Measurements from ENCODE around the gene RYR2. TPM values are rescaled to one million over a fixed set of nuclear protein-coding genes. Genes with fewer than 3 reads are reported as not detected.

RYR2 gene
- total and polyA plus RNA-seq, 9 donors: 2.3 to 4.7 (median 3.3) TPM

DNA sequence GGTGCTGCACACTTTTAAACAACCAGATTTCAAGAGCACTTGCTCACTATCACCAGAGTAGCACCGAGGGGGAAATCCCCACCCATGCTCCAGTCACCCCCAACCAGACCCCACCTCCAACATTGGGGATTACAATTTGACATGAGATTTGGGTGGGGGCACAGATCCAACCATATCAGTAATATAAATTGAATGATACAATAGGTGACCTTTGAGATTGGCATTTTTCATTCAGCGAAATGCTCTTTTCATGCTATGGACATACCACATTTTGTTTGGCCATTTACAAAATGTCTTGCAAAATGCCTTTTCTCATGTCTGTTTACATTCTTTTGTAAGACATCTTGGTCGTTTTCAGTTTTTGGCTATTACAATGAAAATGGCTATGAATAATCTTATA is 23.9 kb downstream of the RYR2 start:
- Histone ChIP-seq H3K27me3 (ENCODE audit: control insufficient read depth, insufficient read depth, low read length) (no peaks in the 10 kb centered on the region), H3K36me3 (ENCODE audit: control insufficient read depth, insufficient read depth, low read length) (no peaks in the 10 kb centered on the region), H3K9me3 (replicated peaks; ENCODE audit: control insufficient read depth, low read depth, low read length) (no peaks in the 10 kb centered on the region), H3K4me3 (ENCODE audit: low read length) (no peak overlapping the region), H3K27ac (ENCODE audit: low read length) (no peak overlapping the region), H3K4me1 (ENCODE audit: control insufficient read depth, insufficient read depth, low read length) (no peaks in the 10 kb centered on the region)
- no peak for DNase-seq
- WGBS (ENCODE audit: insufficient coverage): no CpG with 5 or more reads among the region's 3 CpGs

DNA sequence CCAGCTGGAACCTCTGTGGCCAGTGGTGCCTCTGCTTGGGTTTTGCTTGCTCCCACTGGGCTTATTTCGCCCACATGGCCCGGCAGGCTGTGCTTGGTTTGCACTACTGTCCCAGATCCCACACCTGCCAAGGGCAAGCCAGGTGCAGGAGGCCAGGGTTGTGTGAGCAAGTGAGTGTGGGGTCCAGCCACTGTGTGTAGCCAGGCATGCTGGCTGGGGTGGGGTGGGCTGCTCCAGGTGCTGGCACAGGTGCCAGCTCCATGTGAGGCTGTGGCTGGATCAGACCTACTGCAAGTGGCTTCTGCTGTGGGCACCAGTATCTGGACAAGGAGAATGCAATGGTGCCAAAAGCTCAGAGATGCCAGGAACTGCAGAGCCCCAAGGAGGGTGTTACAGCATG is 28.5 kb downstream of the RYR2 start:
- H3K4me1 ChIP-seq (ENCODE audit: control insufficient read depth, insufficient read depth, low read length): no peaks in the 10 kb centered on the region
- no peak overlapping the region for H3K4me3 ChIP-seq (ENCODE audit: low read length)
- 79% methylated on average over 2 of the region's 2 CpGs for WGBS (ENCODE audit: insufficient coverage)
- H3K9me3 ChIP-seq (replicated peaks; ENCODE audit: control insufficient read depth, low read depth, low read length): no peaks in the 10 kb centered on the region
- H3K36me3 ChIP-seq (ENCODE audit: control insufficient read depth, insufficient read depth, low read length): no peaks in the 10 kb centered on the region
- no peaks in the 10 kb centered on the region for H3K27me3 ChIP-seq (ENCODE audit: control insufficient read depth, insufficient read depth, low read length)
- no peak overlapping the region for H3K27ac ChIP-seq (ENCODE audit: low read length)
- no peak for DNase-seq

DNA sequence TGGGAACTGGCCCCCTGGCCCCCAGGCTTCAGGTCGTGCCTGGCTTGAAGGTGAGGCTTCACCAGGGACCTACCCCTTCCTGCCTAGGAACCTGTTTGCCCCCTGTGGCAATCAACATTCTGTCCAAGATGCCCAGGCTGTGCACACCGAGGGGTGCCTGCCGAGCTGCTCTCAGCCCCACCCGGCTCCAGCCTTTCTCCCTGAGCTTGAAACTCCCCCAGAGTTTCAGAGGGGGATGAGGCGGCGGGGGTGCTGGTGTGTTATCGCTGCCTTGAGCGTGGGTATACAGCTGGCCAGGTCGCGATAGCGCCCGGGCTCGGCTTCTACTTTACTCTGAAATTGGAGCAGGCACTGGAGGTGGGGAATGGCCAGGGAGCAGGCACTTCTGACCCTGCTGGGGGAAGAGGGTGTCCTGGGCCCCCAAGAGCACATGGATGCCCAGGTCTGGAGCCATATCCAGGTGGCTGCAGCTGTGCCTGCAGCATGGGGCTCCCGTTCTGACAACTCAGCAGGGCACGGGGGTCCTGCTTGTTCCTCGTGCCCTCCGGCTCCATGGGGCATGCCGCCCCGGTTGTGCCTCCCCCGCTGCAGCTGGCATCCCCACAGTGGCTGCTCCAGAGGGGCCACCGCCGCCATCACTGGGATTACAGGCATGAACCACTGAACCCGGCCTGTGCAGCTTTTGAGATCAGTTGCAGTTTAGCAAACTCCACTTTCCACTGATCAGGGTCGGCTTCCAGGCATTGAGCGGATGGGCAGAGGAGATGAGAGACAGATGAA is 29.8 kb downstream of the RYR2 start:
- no peak overlapping the region for H3K4me3 ChIP-seq (ENCODE audit: low read length)
- no peaks in the 10 kb centered on the region for H3K9me3 ChIP-seq (replicated peaks; ENCODE audit: control insufficient read depth, low read depth, low read length)
- no peak overlapping the region for H3K27ac ChIP-seq (ENCODE audit: low read length)
- no peaks in the 10 kb centered on the region for H3K36me3 ChIP-seq (ENCODE audit: control insufficient read depth, insufficient read depth, low read length)
- no peaks in the 10 kb centered on the region for H3K27me3 ChIP-seq (ENCODE audit: control insufficient read depth, insufficient read depth, low read length)
- no peaks in the 10 kb centered on the region for H3K4me1 ChIP-seq (ENCODE audit: control insufficient read depth, insufficient read depth, low read length)
- DNase-seq: no peak
- 73% methylated on average over 22 of the region's 25 CpGs for WGBS (ENCODE audit: insufficient coverage)

DNA sequence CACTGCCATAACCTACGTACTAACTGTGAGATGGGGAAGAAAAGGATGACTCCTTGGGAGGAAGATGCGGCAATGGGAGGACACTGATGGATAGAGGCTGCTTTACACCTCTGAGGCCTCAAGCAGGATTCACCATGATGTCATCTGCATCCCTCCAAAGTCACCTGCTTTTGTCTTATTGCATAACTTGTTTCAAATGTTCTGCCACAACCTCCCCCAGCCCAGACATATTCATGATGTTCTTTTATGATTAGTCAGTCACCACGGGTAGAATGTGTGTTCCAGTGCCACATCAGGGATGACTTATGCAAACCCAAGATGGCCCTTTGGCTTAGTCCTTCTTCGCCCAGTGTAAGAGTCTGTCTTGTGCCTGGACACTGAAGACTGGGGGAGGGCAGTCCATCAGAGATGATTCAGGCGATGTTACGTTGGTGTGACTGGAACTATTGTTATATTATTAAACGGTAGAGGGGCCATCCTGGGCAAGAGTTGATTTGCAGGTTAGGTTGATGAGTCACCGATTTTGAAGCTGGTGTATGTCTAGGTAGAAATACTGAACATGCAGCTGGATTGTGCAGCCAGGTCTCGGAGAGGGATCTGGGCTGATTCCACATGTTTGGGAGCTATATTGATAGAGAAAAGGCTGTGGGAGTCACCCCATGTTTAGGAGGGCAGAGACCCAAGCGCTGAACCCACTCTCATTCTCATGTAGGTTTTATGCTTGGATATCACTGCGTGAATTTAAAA is 32.6 kb downstream of the RYR2 start:
- Histone ChIP-seq H3K4me3 (ENCODE audit: low read length) (no peak overlapping the region), H3K36me3 (ENCODE audit: control insufficient read depth, insufficient read depth, low read length) (no peaks in the 10 kb centered on the region), H3K9me3 (replicated peaks; ENCODE audit: control insufficient read depth, low read depth, low read length) (no peaks in the 10 kb centered on the region), H3K4me1 (ENCODE audit: control insufficient read depth, insufficient read depth, low read length) (no peaks in the 10 kb centered on the region), H3K27ac (ENCODE audit: low read length) (no peak overlapping the region), H3K27me3 (ENCODE audit: control insufficient read depth, insufficient read depth, low read length) (no peaks in the 10 kb centered on the region)
- no peak for DNase-seq
- WGBS (ENCODE audit: insufficient coverage): 85% methylated on average over 9 of the region's 11 CpGs

DNA sequence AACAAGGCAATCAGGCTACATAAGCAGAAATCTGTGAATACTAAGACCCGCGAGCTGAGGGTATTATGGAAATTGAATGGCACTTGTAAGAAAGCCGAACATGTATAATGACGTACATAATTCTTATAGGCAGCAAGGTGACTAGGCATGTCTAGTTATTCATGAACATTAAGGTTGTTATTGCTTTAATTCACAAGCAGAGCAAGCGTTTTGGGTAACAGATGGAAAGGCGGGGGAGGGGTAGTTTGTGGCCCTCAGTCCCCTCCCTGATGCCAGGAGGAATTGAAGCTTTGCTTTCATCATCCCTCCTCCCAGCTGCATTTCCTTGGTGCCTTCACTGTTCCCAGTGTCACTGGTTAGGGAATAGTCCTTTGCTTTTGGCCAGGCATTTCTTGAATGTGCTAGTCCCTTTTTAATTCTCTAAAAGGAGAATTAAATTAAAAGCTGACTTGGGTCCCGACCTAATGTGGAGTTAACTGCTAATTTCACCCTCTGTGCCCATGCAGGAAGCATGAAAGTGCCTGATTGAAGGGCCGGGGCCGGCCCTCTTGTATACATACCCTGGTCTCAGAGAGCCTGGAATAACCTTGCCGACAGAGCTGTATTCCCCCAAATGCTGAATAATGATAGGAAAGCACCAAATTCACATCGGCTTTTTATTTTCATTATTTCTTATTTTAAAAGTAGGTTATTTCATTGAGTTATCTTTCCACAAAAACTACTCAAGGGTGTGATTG is 42.5 kb downstream of the RYR2 start:
- Histone ChIP-seq H3K4me1 (ENCODE audit: control insufficient read depth, insufficient read depth, low read length) (no peaks in the 10 kb centered on the region), H3K4me3 (ENCODE audit: low read length) (no peak overlapping the region)
- DNase-seq: no peak

DNA sequence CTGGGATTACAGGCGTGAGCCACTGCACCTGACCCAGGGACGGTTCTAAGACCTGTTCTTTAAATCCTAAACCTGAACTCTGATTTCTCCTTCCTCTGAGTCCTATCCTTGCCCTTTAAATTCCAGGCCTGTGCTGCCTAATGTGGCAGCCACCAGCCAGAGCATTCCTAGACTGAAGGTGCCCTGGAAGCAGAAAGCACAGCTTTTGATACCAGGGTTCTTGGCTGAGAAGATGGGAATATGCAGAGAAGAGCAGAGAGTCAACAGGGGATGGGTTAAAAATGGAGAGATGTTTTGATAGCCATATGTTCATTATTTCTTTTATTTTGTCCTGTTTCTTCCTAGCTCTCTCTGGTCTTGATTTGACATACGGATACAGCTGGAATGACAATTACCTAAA is 49.7 kb downstream of the RYR2 start:
- 87% methylated on average over 2 of the region's 3 CpGs for WGBS (ENCODE audit: insufficient coverage)
- Histone ChIP-seq H3K4me3 (ENCODE audit: low read length) (no peak overlapping the region), H3K27me3 (ENCODE audit: control insufficient read depth, insufficient read depth, low read length) (no peaks in the 10 kb centered on the region), H3K27ac (ENCODE audit: low read length) (no peak overlapping the region), H3K36me3 (ENCODE audit: control insufficient read depth, insufficient read depth, low read length) (no peaks in the 10 kb centered on the region), H3K4me1 (ENCODE audit: control insufficient read depth, insufficient read depth, low read length) (no peaks in the 10 kb centered on the region), H3K9me3 (replicated peaks; ENCODE audit: control insufficient read depth, low read depth, low read length) (no peaks in the 10 kb centered on the region)
- DNase-seq: no peak

More for the DNA sequence above, 42.5 kb downstream of the RYR2 start:
- H3K27me3 ChIP-seq (ENCODE audit: control insufficient read depth, insufficient read depth, low read length): no peaks in the 10 kb centered on the region
- H3K9me3 ChIP-seq (replicated peaks; ENCODE audit: control insufficient read depth, low read depth, low read length): no peaks in the 10 kb centered on the region
- no peaks in the 10 kb centered on the region for H3K36me3 ChIP-seq (ENCODE audit: control insufficient read depth, insufficient read depth, low read length)
- H3K27ac ChIP-seq (ENCODE audit: low read length): no peak overlapping the region
- 73% methylated on average over 6 of the region's 11 CpGs for WGBS (ENCODE audit: insufficient coverage)

DNA sequence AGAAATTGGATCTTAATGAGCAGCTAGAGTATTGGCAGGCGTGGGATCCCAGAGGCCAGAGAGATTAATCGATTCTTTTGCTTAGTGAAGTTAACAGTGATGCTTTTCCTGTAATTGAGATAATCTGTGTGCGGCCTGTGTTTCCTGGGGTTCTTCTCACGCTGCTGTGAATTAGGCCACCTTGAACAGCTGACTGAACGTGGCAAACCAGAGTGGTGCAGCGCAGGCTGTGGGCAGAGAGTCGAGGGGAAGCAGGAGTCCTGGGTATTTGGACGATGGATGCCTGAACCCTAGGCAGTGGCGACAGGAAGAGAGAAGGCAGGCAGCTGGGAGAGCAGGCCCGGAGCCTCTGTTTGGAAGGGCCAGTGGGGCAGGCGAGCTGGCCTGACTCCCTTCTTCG is 51.7 kb downstream of the RYR2 start:
- DNase-seq: no peak
- WGBS (ENCODE audit: insufficient coverage): 82% methylated on average over 11 of the region's 12 CpGs
- Histone ChIP-seq H3K27ac (ENCODE audit: low read length) (no peak overlapping the region), H3K4me3 (ENCODE audit: low read length) (no peak overlapping the region), H3K9me3 (replicated peaks; ENCODE audit: control insufficient read depth, low read depth, low read length) (no peaks in the 10 kb centered on the region), H3K27me3 (ENCODE audit: control insufficient read depth, insufficient read depth, low read length) (no peaks in the 10 kb centered on the region), H3K36me3 (ENCODE audit: control insufficient read depth, insufficient read depth, low read length) (no peaks in the 10 kb centered on the region), H3K4me1 (ENCODE audit: control insufficient read depth, insufficient read depth, low read length) (no peaks in the 10 kb centered on the region)

DNA sequence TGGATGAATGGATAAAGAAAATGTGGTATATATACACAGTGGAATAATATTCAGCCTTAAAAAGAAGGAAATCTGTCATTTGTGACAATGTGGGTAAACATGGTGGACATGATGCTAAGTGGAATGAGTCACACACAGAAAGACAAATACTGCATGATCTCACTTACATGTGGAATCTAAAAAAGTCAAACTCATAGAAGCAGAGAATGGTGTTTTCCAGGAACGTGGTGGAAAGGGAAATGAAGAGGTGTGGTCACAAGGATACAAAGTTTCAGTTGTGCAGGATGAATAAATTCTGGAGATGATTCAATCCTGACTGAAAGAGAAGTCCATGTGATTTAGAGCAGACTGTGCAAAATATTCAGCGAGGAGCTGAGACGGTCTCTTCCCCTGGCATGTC is 56.6 kb downstream of the RYR2 start:
- DNase-seq: peak; percentile 18
- no peaks in the 10 kb centered on the region for H3K27me3 ChIP-seq (ENCODE audit: control insufficient read depth, insufficient read depth, low read length)
- H3K4me1 ChIP-seq (ENCODE audit: control insufficient read depth, insufficient read depth, low read length): no peaks in the 10 kb centered on the region
- 36% methylated on average over 2 of the region's 3 CpGs for WGBS (ENCODE audit: insufficient coverage)
- no peaks in the 10 kb centered on the region for H3K9me3 ChIP-seq (replicated peaks; ENCODE audit: control insufficient read depth, low read depth, low read length)
- H3K4me3 ChIP-seq (ENCODE audit: low read length): no peak overlapping the region
- no peak overlapping the region for H3K27ac ChIP-seq (ENCODE audit: low read length)
- no peaks in the 10 kb centered on the region for H3K36me3 ChIP-seq (ENCODE audit: control insufficient read depth, insufficient read depth, low read length)

DNA sequence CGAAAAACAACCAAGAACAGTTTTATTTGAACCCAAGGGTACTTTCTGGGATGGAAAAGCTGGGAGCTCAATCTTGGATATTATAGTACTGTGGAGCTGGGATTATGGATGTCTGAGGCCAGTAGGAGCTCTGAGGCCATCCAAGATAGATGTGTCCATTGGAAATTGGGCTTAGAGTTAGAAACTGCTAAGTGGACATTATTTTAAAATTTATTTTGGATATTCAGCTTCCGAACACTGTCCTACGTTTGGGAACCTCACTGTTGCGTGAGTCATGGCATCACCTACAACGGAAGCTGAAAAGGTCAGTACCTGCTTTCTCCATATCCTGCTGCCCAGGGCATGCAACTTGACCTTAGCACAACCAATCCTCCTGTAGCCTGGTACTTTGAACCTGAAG is 61.0 kb downstream of the RYR2 start:
- Histone ChIP-seq H3K27me3 (ENCODE audit: control insufficient read depth, insufficient read depth, low read length) (no peaks in the 10 kb centered on the region), H3K9me3 (replicated peaks; ENCODE audit: control insufficient read depth, low read depth, low read length) (no peaks in the 10 kb centered on the region), H3K4me1 (ENCODE audit: control insufficient read depth, insufficient read depth, low read length) (no peaks in the 10 kb centered on the region), H3K4me3 (ENCODE audit: low read length) (no peak overlapping the region), H3K36me3 (ENCODE audit: control insufficient read depth, insufficient read depth, low read length) (no peaks in the 10 kb centered on the region), H3K27ac (ENCODE audit: low read length) (no peak overlapping the region)
- DNase-seq: no peak
- WGBS (ENCODE audit: insufficient coverage): 94% methylated on average over 4 of the region's 5 CpGs

DNA sequence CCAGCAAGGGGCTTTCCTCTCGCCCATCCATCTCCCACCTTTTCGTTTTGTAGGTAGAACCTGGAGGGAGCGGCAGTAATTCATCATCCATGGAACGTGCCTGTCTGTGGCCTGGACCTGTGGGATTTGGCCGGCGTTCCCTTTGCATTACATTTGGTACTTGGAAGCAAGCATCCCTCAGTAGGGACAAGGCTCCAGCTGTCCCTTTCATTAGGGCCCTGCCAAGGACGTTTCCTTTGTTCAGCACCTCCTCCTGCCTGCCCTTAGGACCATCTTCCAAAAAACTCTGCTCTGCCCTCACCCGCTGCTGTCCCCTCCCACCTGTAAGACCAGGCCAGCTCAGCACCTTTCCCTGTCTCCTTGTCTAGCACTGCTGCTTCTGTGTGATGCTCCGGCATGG is 62.1 kb downstream of the RYR2 start:
- 87% methylated on average over 9 of the region's 9 CpGs for WGBS (ENCODE audit: insufficient coverage)
- Histone ChIP-seq H3K36me3 (ENCODE audit: control insufficient read depth, insufficient read depth, low read length) (no peaks in the 10 kb centered on the region), H3K27me3 (ENCODE audit: control insufficient read depth, insufficient read depth, low read length) (no peaks in the 10 kb centered on the region), H3K4me1 (ENCODE audit: control insufficient read depth, insufficient read depth, low read length) (no peaks in the 10 kb centered on the region), H3K4me3 (ENCODE audit: low read length) (no peak overlapping the region), H3K9me3 (replicated peaks; ENCODE audit: control insufficient read depth, low read depth, low read length) (no peaks in the 10 kb centered on the region), H3K27ac (ENCODE audit: low read length) (no peak overlapping the region)
- DNase-seq: no peak
